Colonic mucosa (tissue), 4 donors: ENCODE data around the gene CEMIP. TPM values are rescaled to one million over a fixed set of nuclear protein-coding genes. Genes with fewer than 3 reads are reported as not detected.

ENCODE experiments used
- DNase-seq: peaks from one replicate; pipeline ENCODE4 v3.0.0-alpha.2; 2020
- H3K27ac ChIP-seq: fragments of 200-600 bp; one replicate; pipeline ENCODE4 v1.8.0; 2021
- H3K27me3 ChIP-seq: fragments of 200-600 bp; one replicate; pipeline ENCODE4 v1.8.0; 2021
- H3K36me3 ChIP-seq: fragments of 200-600 bp; one replicate; pipeline ENCODE4 v1.8.0; 2021
- H3K4me1 ChIP-seq: fragments of 200-600 bp; one replicate; pipeline ENCODE4 v1.8.0; 2021; ENCODE audit warnings: mild to moderate bottlenecking
- H3K4me3 ChIP-seq: fragments of 200-600 bp; one replicate; pipeline ENCODE4 v1.8.0; 2021
- H3K9ac ChIP-seq, 2 donors: one replicate each; pipeline ENCODE4 v1.7.0; 2013; ENCODE audit warnings: control low read depth in 2 of 2, low read depth in 2 of 2, low read length in 2 of 2
- H3K9me3 ChIP-seq: fragments of 200-600 bp; one replicate; pipeline ENCODE4 v1.8.0; 2021
- CTCF ChIP-seq: fragments of 200-600 bp; IDR thresholded peaks from one replicate; pipeline ENCODE4 v1.8.0; 2022; ENCODE audit warnings: antibody characterized with exemption, mild to moderate bottlenecking
- intact Hi-C: fragments of 100-400 bp; cut with DNase I; formaldehyde crosslinking; loops from one replicate; pipeline ENCODE4 v1.14.1; 2022
- total RNA-seq, 2 donors: library from RNA; stranded (reverse); fragmentation: NEBNext Ultra II Directional in 1 of 2; extraction: Animal tissue kit (Norgen Biotek cat#: 25700) in 1 of 2; gene quantifications; one replicate each; pipeline ENCODE4 v1.2.1, GENCODE V29; 2021
- donor health status: healthy.
- donor health status: DM: no; HTN: no; CAD: no.
- donor health status: DM: no; HTN: no; CAD: no.

CEMIP gene
- total RNA-seq, 2 donors from 2014 or later, result 2.1 to 2.9 TPM

DNA sequence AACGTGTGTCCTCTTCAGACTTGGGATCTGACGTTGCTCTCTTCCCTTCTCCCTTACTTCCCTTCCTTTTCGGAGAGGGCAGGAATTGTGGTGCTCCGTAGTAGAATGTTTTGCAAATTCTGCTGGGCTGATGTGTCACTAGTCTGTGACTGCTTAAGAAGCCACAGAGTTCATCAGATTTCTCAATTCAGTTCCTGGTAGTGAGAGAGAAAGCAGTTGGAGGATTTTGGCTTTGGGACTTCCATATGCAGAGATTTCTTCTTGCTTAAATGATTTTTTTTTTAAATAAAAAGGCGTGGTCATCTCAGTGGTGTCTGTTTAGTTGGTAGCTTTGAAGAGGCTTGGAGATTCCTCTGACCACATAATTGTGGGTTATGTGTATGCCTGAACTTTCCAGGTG lies 10.1 kb downstream of the CEMIP start:
- intact Hi-C loops, result no loop called here
- no peaks in the 10 kb centered on the region for H3K27me3 ChIP-seq
- no peak overlapping the region for H3K27ac ChIP-seq
- TF ChIP-seq CTCF, result no peak
- no peak for DNase-seq
- H3K9ac ChIP-seq, result no peak overlapping the region
- H3K4me1 ChIP-seq, result no peaks in the 10 kb centered on the region
- no peaks in the 10 kb centered on the region for H3K9me3 ChIP-seq
- H3K4me3 ChIP-seq, result no peak overlapping the region
- no peaks in the 10 kb centered on the region for H3K36me3 ChIP-seq

GRCh38 chr15:80789796-80790195 lies 10.6 kb downstream of the CEMIP start:
- TF ChIP-seq CTCF, result no peak
- Histone ChIP-seq H3K36me3 (no peaks in the 10 kb centered on the region), H3K27ac (no peak overlapping the region), H3K9me3 (no peaks in the 10 kb centered on the region), H3K4me1 (no peaks in the 10 kb centered on the region), H3K27me3 (no peaks in the 10 kb centered on the region), H3K9ac (no peak overlapping the region), H3K4me3 (no peak overlapping the region)
- intact Hi-C loops, result no loop called here
- DNase-seq, result no peak

- TF ChIP-seq CTCF, result no peak
- Histone ChIP-seq H3K27me3 (no peaks in the 10 kb centered on the region), H3K27ac (no peak overlapping the region), H3K9ac (no peak overlapping the region), H3K9me3 (no peaks in the 10 kb centered on the region), H3K4me1 (no peaks in the 10 kb centered on the region), H3K36me3 (no peaks in the 10 kb centered on the region), H3K4me3 (no peak overlapping the region)
- DNase-seq, result no peak
- intact Hi-C loops, result no loop called here
These were observed 11.1 kb downstream of the CEMIP start for GRCh38 chr15:80790236-80790635.

GRCh38 chr15:80791004-80791403 lies 11.8 kb downstream of the CEMIP start:
- no peak for DNase-seq
- Histone ChIP-seq H3K27me3 (no peaks in the 10 kb centered on the region), H3K9ac (no peak overlapping the region), H3K4me1 (no peaks in the 10 kb centered on the region), H3K36me3 (no peaks in the 10 kb centered on the region), H3K27ac (no peak overlapping the region), H3K4me3 (no peak overlapping the region), H3K9me3 (no peaks in the 10 kb centered on the region)
- intact Hi-C loops, result no loop called here
- no peak for TF ChIP-seq CTCF

DNA sequence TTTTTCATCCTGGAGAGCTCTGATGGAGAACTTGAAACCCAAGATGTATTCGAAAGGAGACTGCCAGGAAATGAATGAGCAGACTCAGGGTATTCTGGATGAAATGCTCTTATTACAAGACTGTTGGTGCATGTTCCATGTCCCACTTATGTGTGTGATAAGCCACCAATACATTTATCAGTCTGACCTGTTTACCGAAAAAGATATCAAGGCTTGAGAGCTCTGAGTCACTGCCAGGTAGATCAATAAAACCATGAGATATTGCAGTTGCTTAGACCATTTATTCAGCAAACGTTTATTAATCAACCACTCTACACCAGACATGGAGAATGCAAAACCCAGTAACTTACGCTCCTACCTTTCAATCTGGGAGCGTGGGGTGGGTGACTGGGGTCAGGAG lies 17.2 kb downstream of the CEMIP start:
- no peaks in the 10 kb centered on the region for H3K9me3 ChIP-seq
- DNase-seq, result no peak
- intact Hi-C loops, result no loop called here
- H3K4me1 ChIP-seq, result no peaks in the 10 kb centered on the region
- no peak overlapping the region for H3K9ac ChIP-seq
- no peak overlapping the region for H3K4me3 ChIP-seq
- H3K36me3 ChIP-seq, result no peaks in the 10 kb centered on the region
- TF ChIP-seq CTCF, result no peak
- H3K27ac ChIP-seq, result no peak overlapping the region
- H3K27me3 ChIP-seq, result no peaks in the 10 kb centered on the region

- Histone ChIP-seq H3K4me3 (no peak overlapping the region), H3K9ac (no peak overlapping the region), H3K27me3 (no peaks in the 10 kb centered on the region), H3K36me3 (no peaks in the 10 kb centered on the region), H3K4me1 (no peaks in the 10 kb centered on the region), H3K9me3 (no peaks in the 10 kb centered on the region), H3K27ac (no peak overlapping the region)
- intact Hi-C loops, result no loop called here
- TF ChIP-seq CTCF, result no peak
- DNase-seq, result no peak
These were observed 19.7 kb downstream of the CEMIP start for GRCh38 chr15:80798911-80799310.
